Heart right ventricle (tissue), 16 donors: ENCODE data around the gene TMEM11. TPM values are rescaled to one million over a fixed set of nuclear protein-coding genes. Genes with fewer than 3 reads are reported as not detected.

ENCODE experiments used
- ATAC-seq, 8 donors: fragments of 200-7000 bp; cut with Tn5 transposase; one replicate each; pipeline ENCODE4 v1.9.1; 2020; ENCODE audit warnings: mild to moderate bottlenecking in 8 of 8, moderate library complexity in 8 of 8, moderate number of reproducible peaks in 1 of 8
- DNase-seq, 2 donors: peaks; one replicate each; pipeline ENCODE4 v3.0.0-alpha.2; 2020
- H3K27ac ChIP-seq, 10 donors: fragments of 200-600 bp; sonication (generic) in 2 of 10; one replicate each; pipeline versions ENCODE4 v1.5.0 to v1.8.0; 2020 to 2022; ENCODE audit warnings: mild to moderate bottlenecking in 3 of 10
- H3K27me3 ChIP-seq, 7 donors: fragments of 200-600 bp; one replicate each; pipeline ENCODE4 v1.8.0; 2021 to 2022; ENCODE audit warnings: mild to moderate bottlenecking in 2 of 7
- H3K36me3 ChIP-seq, 9 donors: fragments of 200-600 bp; sonication (generic) in 1 of 9; one replicate each; pipeline versions ENCODE4 v1.5.0 to v1.8.0; 2020 to 2022; ENCODE audit warnings: mild to moderate bottlenecking in 2 of 9
- H3K4me1 ChIP-seq, 9 donors: fragments of 200-600 bp; sonication (generic) in 1 of 9; one replicate each; pipeline versions ENCODE4 v1.5.0 to v1.8.0; 2020 to 2022; ENCODE audit warnings: mild to moderate bottlenecking in 4 of 9
- H3K4me3 ChIP-seq, 10 donors: fragments of 200-600 bp; sonication (generic) in 2 of 10; one replicate each; pipeline versions ENCODE4 v1.5.0 to v1.8.0; 2020 to 2022; ENCODE audit warnings: mild to moderate bottlenecking in 7 of 10, moderate library complexity in 2 of 10
- H3K9me3 ChIP-seq, 11 donors: fragments of 200-600 bp in 10 of 11; sonication (generic) in 2 of 11; one replicate each; pipeline versions ENCODE4 v1.5.0 to v1.8.0; 2013 to 2022; ENCODE audit warnings: mild to moderate bottlenecking in 2 of 11, control low read depth in 1 of 11, moderate library complexity in 1 of 11
- WGBS, 2 donors: extraction: QIAGEN DNeasy Blood & Tissue Kit; methylation state at CpG; one replicate each; pipeline ENCODE4 v1.1.7; 2013; ENCODE audit warnings: inconsistent platforms in 1 of 2; 5-methylcytosine and 5-hydroxymethylcytosine counted together
- intact Hi-C, 10 donors: fragments of 100-400 bp; cut with DNase I; formaldehyde crosslinking; loops; one replicate each; pipeline versions ENCODE4 v1.11.1 to v1.14.2; 2022
- polyA plus RNA-seq, 2 donors: library from polyadenylated mRNA; stranded (reverse); fragments of 200-250 nt; gene quantifications; one replicate each; pipeline ENCODE4 v1.2.3, GENCODE V29; 2013
- total RNA-seq, 10 donors: library from RNA; stranded (reverse); fragmentation: NEBNext Ultra II Directional in 3 of 10; extraction: Animal tissue kit (Norgen Biotek cat#: 25700) in 3 of 10; gene quantifications; one replicate each; pipeline versions ENCODE4 v1.2.1 to v1.2.4, GENCODE V29; 2021 to 2023
- TF ChIP-seq, protein P1 (sequence below), 9 donors: fragments of 200-600 bp; sonication (generic) in 2 of 9; IDR thresholded peaks; one replicate each; pipeline versions ENCODE4 v1.5.0 to v1.8.0; 2021 to 2022; ENCODE audit warnings: antibody characterized with exemption in 9 of 9, mild to moderate bottlenecking in 5 of 9, moderate library complexity in 1 of 9
- donor health status: Arrhythmogenic right ventricular cardiomyopathy.
- donor health status: ischemic (EF 13 %, LVEDD 7.1; RV severe dilation, severe dysfunction).
- donor health status: healthy with polysubstance abuse.
- donor health status: DM: no; HTN: yes; CAD: no.
- donor health status: DM: no; HTN: no; CAD: no.
- donor health status: ischemic (EF 25% LVEDD 6.9; RV normal size, moderate dysfunction).
- donor health status: ischemic (EF 25% LVEDD 5.7; RV mildly dilated, moderate dysfunction).
- donor health status: healthy.
- donor health status: DM: yes; HTN: yes; CAD: no.
- donor health status: Ischemic cardiomyopathy.
- donor health status: ischemic (EF 35%, LVEDD 5.7; RV mildly dilated, moderate dysfunction).
- donor health status: nonischemic (EF 11% LVEDD 7.7; RV severe dilation, severe dysfunction).
- donor health status: DM: yes; HTN: yes; CAD: no.
- donor health status: PGD.
- donor health status: ischemic (EF 29% LVEDD 5.4; RV normal size, mild dysfunction).
- donor health status: nonischemic (EF 23%, LVEDD 6.1; RV moderate dilation, normal function).

Gene TMEM11
- total and polyA plus RNA-seq, 12 donors = 20.8 to 54.1 (median 29.0) TPM

DNA sequence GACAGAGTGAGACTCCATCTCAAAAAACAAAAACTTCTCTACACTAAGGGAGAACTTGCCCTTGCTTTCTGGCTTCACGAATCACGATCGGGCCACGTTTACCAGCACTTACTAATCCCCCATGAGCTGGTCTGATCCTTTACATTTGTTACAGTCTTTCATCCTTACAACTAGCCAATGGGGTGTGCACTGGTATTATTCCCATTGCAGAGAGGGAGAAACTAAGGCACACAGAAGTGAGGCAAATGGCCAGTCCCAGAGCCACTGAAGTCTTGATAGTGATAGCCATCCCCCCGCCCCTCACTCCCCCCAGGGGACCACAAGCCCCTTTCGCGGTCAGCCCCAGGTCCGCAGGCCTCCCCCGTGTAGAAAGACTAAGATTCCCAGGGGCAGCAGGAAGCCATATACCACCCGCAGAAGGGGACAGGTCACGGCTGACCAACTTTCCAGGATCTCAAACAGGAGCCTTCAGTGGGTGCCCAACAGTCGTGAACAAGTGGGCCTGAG, 38.4 kb upstream of the TMEM11 start:
- TF ChIP-seq, protein P1, sequence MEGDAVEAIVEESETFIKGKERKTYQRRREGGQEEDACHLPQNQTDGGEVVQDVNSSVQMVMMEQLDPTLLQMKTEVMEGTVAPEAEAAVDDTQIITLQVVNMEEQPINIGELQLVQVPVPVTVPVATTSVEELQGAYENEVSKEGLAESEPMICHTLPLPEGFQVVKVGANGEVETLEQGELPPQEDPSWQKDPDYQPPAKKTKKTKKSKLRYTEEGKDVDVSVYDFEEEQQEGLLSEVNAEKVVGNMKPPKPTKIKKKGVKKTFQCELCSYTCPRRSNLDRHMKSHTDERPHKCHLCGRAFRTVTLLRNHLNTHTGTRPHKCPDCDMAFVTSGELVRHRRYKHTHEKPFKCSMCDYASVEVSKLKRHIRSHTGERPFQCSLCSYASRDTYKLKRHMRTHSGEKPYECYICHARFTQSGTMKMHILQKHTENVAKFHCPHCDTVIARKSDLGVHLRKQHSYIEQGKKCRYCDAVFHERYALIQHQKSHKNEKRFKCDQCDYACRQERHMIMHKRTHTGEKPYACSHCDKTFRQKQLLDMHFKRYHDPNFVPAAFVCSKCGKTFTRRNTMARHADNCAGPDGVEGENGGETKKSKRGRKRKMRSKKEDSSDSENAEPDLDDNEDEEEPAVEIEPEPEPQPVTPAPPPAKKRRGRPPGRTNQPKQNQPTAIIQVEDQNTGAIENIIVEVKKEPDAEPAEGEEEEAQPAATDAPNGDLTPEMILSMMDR (IDR thresholded peaks at IDR 0.05) = no peak
- Histone ChIP-seq H3K27me3 (no peaks in the 10 kb centered on the region), H3K4me3 (peak overlapping the region; percentile 32 to 82 (median 64)), H3K9me3 (no peaks in the 10 kb centered on the region), H3K4me1 (peaks cover 0 to 61% (median 38%) of the 10 kb centered on the region in 9 donors), H3K36me3 (no peaks in the 10 kb centered on the region), H3K27ac (peak overlapping the region; percentile 43 to 79 (median 72))
- no peak for DNase-seq
- intact Hi-C loops = loop anchor here in 2 of 10 donors (2.0 to 10.0 kb wide), 3 partner anchors 38 to 208 kb away; partner anchors contain the start of genes TMEM11 (in 2 of the 2) and USP22 (in 1 of the 2)
- WGBS, 2 donors = 20 to 24% methylated on average over 12 of the region's 12 CpGs
- no peak for ATAC-seq

DNA sequence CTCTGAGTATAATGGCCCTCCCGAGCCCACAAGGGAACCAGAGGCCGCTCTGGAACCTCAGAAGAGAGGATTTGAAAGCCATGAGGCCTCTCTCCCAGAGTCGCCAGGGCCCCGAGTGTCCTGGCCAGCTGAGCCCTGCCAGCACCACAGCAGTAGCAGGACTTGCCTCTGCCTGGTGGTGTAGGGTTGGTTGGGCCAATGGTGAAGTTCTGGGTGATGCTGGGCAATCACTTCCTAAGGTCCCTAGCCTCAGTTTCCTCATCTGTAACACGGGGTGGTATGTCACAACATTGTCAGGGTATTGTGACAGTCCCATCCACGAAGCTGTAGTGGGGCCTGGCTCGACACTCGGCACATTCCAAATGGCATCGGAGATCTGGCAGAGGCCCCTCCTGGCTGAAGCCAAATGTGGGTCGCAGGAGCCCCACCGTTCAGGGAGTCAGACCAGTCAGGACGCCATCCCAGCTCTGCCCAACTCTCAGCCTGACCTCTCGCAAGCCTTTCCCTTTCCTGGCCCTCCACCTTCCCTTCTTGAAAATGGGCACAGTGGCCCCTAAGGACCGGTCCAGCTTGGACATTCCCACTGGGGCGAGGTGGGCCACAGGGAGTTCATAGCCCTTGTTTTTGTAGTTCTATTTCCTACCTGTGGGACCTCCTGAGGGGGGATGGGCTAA, 37.5 kb upstream of the TMEM11 start:
- peak overlapping the region in 5 of 10 donors; percentile 64 to 76 (median 67) for H3K4me3 ChIP-seq
- H3K9me3 ChIP-seq = no peaks in the 10 kb centered on the region
- 76 to 77% methylated on average over 15 of the region's 15 CpGs for WGBS, 2 donors
- intact Hi-C loops = loop anchor here in 2 of 10 donors (2.0 to 10.0 kb wide), 3 partner anchors 37 to 207 kb away; partner anchors contain the start of genes TMEM11 (in 2 of the 2) and USP22 (in 1 of the 2)
- H3K4me1 ChIP-seq = peaks cover 0 to 70% (median 41%) of the 10 kb centered on the region in 9 donors
- TF ChIP-seq, protein P1 (IDR thresholded peaks at IDR 0.05) = no peak
- H3K36me3 ChIP-seq = no peaks in the 10 kb centered on the region
- peak overlapping the region in 5 of 10 donors; percentile 12 to 76 (median 44) for H3K27ac ChIP-seq
- DNase-seq (no peak), ATAC-seq (no peak)
- no peaks in the 10 kb centered on the region for H3K27me3 ChIP-seq

DNA sequence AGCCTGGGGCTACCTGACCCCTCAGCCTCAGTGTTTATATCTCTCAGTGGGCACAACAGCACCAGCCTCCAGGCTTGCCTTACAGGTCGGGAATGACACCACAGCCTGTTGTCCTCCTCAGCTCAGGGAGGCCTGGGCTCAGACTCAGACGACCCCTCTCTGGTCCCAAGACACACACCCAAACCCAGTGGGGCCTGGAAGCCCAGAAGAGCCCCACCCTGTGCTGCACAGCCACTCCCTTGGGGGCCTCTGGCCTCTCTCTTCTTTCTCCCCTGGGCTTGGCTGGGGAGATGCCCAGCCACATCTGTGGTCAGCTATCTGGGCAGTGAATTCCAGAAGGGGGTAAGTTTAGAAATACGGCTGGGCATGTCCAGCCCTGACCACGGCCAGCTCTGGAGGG, 36.9 kb upstream of the TMEM11 start:
- Histone ChIP-seq H3K4me3 (no peak overlapping the region), H3K27me3 (no peaks in the 10 kb centered on the region), H3K4me1 (peaks cover 2 to 76% (median 41%) of the 10 kb centered on the region in 9 donors), H3K36me3 (no peaks in the 10 kb centered on the region), H3K9me3 (no peaks in the 10 kb centered on the region), H3K27ac (peak overlapping the region in 6 of 10 donors; percentile 10 to 76 (median 28))
- intact Hi-C loops = loop anchor here in 2 of 10 donors (5.0 to 10.0 kb wide), 2 partner anchors 39 to 206 kb away; partner anchors contain the start of genes TMEM11 (in 1 of the 2) and USP22 (in 1 of the 2)
- ATAC-seq (no peak), DNase-seq (no peak)
- WGBS, 2 donors = 47 to 63% methylated on average over 4 of the region's 4 CpGs
- TF ChIP-seq, protein P1 (IDR thresholded peaks at IDR 0.05) = no peak

DNA sequence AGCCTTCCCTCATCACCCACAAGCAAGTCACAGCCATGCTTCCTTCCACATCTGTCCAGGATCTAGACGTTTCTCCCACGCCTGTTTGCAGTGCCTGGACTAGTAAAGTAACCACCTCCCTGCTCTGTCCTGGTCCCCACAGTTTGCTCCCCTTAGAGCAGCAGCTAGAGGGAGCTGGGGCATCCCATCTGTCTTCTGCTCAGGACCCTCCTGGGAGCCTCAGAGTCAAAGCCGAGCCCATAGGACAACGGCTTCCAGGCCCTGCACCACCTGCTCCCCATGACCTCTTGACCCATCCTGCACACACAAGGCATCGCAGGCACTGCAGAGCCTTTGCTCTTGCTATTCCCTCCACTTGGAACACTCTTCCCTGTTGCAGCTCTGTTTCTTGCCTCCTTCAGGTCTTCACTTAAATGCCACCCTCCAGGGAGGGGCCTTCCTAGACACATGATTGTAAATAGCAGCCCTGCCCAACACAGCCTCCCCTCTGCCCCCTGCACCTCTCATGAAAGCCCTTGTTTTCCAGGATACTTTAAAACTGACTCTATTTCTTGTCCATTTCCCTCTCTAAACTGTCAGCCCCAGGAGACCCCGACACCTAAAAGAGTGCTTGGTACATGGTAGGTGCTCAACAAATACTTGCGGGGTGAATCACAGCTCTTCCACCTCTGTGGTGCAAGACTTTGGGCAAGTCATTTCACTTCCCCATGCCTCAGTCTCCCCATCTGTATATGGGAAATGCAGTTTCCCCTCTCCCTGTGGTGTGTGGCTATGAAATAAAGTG, 36.2 kb upstream of the TMEM11 start:
- DNase-seq (no peak), ATAC-seq (no peak)
- intact Hi-C loops = loop anchor here in 3 of 10 donors (5.0 to 10.0 kb wide), 2 partner anchors 38 to 205 kb away; partner anchors contain the start of genes TMEM11 (in 2 of the 3) and USP22 (in 1 of the 3)
- TF ChIP-seq, protein P1 (IDR thresholded peaks at IDR 0.05) = no peak
- 65 to 69% methylated on average over 7 of the region's 7 CpGs for WGBS, 2 donors
- no peaks in the 10 kb centered on the region for H3K9me3 ChIP-seq
- no peak overlapping the region for H3K4me3 ChIP-seq
- H3K4me1 ChIP-seq = peaks cover 5 to 83% (median 41%) of the 10 kb centered on the region in 9 donors
- H3K27me3 ChIP-seq = no peaks in the 10 kb centered on the region
- H3K27ac ChIP-seq = peak overlapping the region in 4 of 10 donors; percentile 10 to 73 (median 28)
- H3K36me3 ChIP-seq = no peaks in the 10 kb centered on the region
